HG03060 (cell line): Measurements from ENCODE around the gene LRRC14B.

Experiments
- ATAC-seq: cut with Tn5 transposase; IDR thresholded peaks from one replicate; pipeline ENCODE4 v1.9.1; 2021; ENCODE audit warnings: low read depth, moderate number of reproducible peaks; ENCODE audit not compliant: unreplicated experiment

LRRC14B gene

GRCh38 chr5:172841-173251, 18.4 kb upstream of the LRRC14B start:
- no peak for ATAC-seq

GRCh38 chr5:173392-174290, 17.7 kb upstream of the LRRC14B start:
- ATAC-seq = no peak

- ATAC-seq = no peak
Observed at GRCh38 chr5:174291-174600, 17.0 kb upstream of the LRRC14B start.

- ATAC-seq = no peak
Observed at GRCh38 chr5:174876-175465, 16.3 kb upstream of the LRRC14B start.

- no peak for ATAC-seq
Observed at GRCh38 chr5:176296-176823, 14.9 kb upstream of the LRRC14B start.

- no peak for ATAC-seq
Observed at GRCh38 chr5:178110-178509, 13.2 kb upstream of the LRRC14B start.

GRCh38 chr5:179401-179800, 11.9 kb upstream of the LRRC14B start:
- ATAC-seq = no peak

GRCh38 chr5:180286-180918, 10.9 kb upstream of the LRRC14B start:
- ATAC-seq = no peak

GRCh38 chr5:181160-181559, 10.1 kb upstream of the LRRC14B start:
- no peak for ATAC-seq

GRCh38 chr5:181566-181965, 9.7 kb upstream of the LRRC14B start:
- no peak for ATAC-seq

GRCh38 chr5:182126-182525, 9.2 kb upstream of the LRRC14B start:
- ATAC-seq = no peak

- ATAC-seq = no peak
Observed at GRCh38 chr5:184471-184870, 6.8 kb upstream of the LRRC14B start.

- no peak for ATAC-seq
Observed at GRCh38 chr5:185095-186070, 5.9 kb upstream of the LRRC14B start.

GRCh38 chr5:186091-187041, 4.9 kb upstream of the LRRC14B start:
- no peak for ATAC-seq

GRCh38 chr5:187042-187431, 4.3 kb upstream of the LRRC14B start:
- ATAC-seq = no peak

- no peak for ATAC-seq
Observed at GRCh38 chr5:187617-188451, 3.5 kb upstream of the LRRC14B start.

GRCh38 chr5:188488-189481, 2.5 kb upstream of the LRRC14B start:
- ATAC-seq = peak; percentile 49
